ENCODE measurements around the gene C10orf62.

GRCh38 chr10:97599272-97599619 lies 9.7 kb downstream of the C10orf62 start:
- TF ChIP-seq POLR2A (IDR thresholded peaks at IDR 0.05) (no peak), CTCF (IDR thresholded peaks at IDR 0.05) (no peak)

All from transverse colon (tissue), 3 donors.